Tibial artery (tissue), 4 donors: ENCODE measurements around the gene PKP3.
"Not testable (repeated sequence)": the region's sequence is repeated elsewhere in the genome, so short reads cannot be mapped to it uniquely, and the experiment has no call there.

Source experiments
- DNase-seq, 2 donors: peaks; one replicate each; pipeline ENCODE4 v3.0.0-alpha.2; 2019
- H3K27ac ChIP-seq, 2 donors: fragments of 200-600 bp; sonication (generic) in 1 of 2; 1 replicate in 1 of 2; 2 replicates in 1 of 2; pipeline ENCODE4 v1.5.1; 2018 to 2019; ENCODE audit warnings: mild to moderate bottlenecking in 1 of 2
- H3K27me3 ChIP-seq, 2 donors: fragments of 200-600 bp; sonication (generic) in 1 of 2; one replicate each; pipeline versions ENCODE4 v1.5.1 to v1.6.0; 2016 to 2019
- H3K36me3 ChIP-seq, 3 donors: fragments of 200-600 bp; sonication (generic) in 2 of 3; one replicate each; pipeline ENCODE4 v1.5.1; 2016 to 2019; ENCODE audit warnings: mild to moderate bottlenecking in 2 of 3
- H3K4me1 ChIP-seq, 4 donors: fragments of 200-600 bp; sonication (generic) in 2 of 4; 1 replicate in 3 of 4; 2 replicates in 1 of 4; pipeline ENCODE4 v1.5.1; 2016 to 2019
- H3K4me3 ChIP-seq, 2 donors: fragments of 200-600 bp; sonication (generic) in 1 of 2; 1 replicate in 1 of 2; 2 replicates in 1 of 2; pipeline ENCODE4 v1.5.1; 2018 to 2019; ENCODE audit warnings: mild to moderate bottlenecking in 2 of 2
- H3K9me3 ChIP-seq, 3 donors: fragments of 200-600 bp; sonication (generic) in 1 of 3; one replicate each; pipeline ENCODE4 v1.5.1; 2016 to 2019
- intact Hi-C: fragments of 100-400 bp; cut with DNase I; formaldehyde crosslinking; loops from one replicate; pipeline ENCODE4 v1.15.0; 2023; ENCODE audit warnings: low total_unique reads
- TF ChIP-seq, protein P1 (sequence below), 2 experiments: fragments of 200-600 bp in 1 of 2; fragments of 450-650 bp in 1 of 2; IDR thresholded peaks; one replicate each; pipeline ENCODE4 v1.5.1; 2017 to 2019; ENCODE audit warnings: antibody characterized with exemption in 2 of 2, mild to moderate bottlenecking in 1 of 2, moderate library complexity in 1 of 2

The PKP3 gene

GRCh38 chr11:394034-394857, at the start of gene PKP3:
PKP3 (plus strand) TSS chr11:394209; CDS start chr11:394293, 84 bp downstream.
- no peak within 1 kb of the TSS for H3K27ac ChIP-seq
- H3K9me3 ChIP-seq, result no peaks in the 10 kb centered on the region
- peaks cover 0 to 35% (median 9%) of the 10 kb centered on the region in 4 donors for H3K4me1 ChIP-seq
- no peak for DNase-seq
- H3K27me3 ChIP-seq, result peaks cover 0 to 64% of the 10 kb centered on the region in 2 donors
- intact Hi-C loops, result no loop called here
- TF ChIP-seq, protein P1, sequence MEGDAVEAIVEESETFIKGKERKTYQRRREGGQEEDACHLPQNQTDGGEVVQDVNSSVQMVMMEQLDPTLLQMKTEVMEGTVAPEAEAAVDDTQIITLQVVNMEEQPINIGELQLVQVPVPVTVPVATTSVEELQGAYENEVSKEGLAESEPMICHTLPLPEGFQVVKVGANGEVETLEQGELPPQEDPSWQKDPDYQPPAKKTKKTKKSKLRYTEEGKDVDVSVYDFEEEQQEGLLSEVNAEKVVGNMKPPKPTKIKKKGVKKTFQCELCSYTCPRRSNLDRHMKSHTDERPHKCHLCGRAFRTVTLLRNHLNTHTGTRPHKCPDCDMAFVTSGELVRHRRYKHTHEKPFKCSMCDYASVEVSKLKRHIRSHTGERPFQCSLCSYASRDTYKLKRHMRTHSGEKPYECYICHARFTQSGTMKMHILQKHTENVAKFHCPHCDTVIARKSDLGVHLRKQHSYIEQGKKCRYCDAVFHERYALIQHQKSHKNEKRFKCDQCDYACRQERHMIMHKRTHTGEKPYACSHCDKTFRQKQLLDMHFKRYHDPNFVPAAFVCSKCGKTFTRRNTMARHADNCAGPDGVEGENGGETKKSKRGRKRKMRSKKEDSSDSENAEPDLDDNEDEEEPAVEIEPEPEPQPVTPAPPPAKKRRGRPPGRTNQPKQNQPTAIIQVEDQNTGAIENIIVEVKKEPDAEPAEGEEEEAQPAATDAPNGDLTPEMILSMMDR (IDR thresholded peaks at IDR 0.05), result no peak
- H3K36me3 ChIP-seq, result peaks cover 0 to 9% (median 0%) of the 10 kb centered on the region in 3 donors
- H3K4me3 ChIP-seq, result no peak within 1 kb of the TSS

GRCh38 chr11:344836-345578, 49.0 kb upstream of the PKP3 start:
- Histone ChIP-seq H3K4me1 (no peaks in the 10 kb centered on the region), H3K27me3 (no peaks in the 10 kb centered on the region), H3K27ac (no peak overlapping the region), H3K4me3 (no peak overlapping the region), H3K36me3 (no peaks in the 10 kb centered on the region), H3K9me3 (no peaks in the 10 kb centered on the region)
- intact Hi-C loops, result no loop called here
- TF ChIP-seq, protein P1 (IDR thresholded peaks at IDR 0.05), result no peak
- DNase-seq, result no peak

DNA sequence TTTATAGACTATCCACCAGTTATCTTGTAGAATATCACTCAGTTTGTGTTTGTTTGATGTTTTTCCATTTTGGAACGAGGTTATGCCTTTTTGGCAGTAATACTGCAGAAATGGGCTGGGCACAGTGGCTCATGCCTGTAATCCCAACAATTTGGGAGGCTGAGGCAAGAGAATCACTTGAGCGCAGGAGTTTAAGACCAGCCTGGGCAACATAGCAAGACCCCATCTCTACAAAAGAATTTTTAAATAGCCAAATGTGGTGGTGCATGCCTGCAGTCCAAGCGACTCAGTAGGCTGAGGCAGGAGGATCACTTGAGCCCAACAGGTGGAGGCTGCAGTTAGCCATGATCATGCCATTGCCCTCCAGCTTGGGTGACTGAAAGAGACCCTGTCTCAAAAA, 47.5 kb upstream of the PKP3 start:
- Histone ChIP-seq H3K4me3 (no peak overlapping the region), H3K4me1 (peaks cover 0 to 3% (median 0%) of the 10 kb centered on the region in 4 donors), H3K27ac (no peak overlapping the region), H3K27me3 (no peaks in the 10 kb centered on the region), H3K36me3 (no peaks in the 10 kb centered on the region), H3K9me3 (no peaks in the 10 kb centered on the region)
- TF ChIP-seq, protein P1 (IDR thresholded peaks at IDR 0.05), result no peak
- no peak for DNase-seq
- intact Hi-C loops, result no loop called here

DNA sequence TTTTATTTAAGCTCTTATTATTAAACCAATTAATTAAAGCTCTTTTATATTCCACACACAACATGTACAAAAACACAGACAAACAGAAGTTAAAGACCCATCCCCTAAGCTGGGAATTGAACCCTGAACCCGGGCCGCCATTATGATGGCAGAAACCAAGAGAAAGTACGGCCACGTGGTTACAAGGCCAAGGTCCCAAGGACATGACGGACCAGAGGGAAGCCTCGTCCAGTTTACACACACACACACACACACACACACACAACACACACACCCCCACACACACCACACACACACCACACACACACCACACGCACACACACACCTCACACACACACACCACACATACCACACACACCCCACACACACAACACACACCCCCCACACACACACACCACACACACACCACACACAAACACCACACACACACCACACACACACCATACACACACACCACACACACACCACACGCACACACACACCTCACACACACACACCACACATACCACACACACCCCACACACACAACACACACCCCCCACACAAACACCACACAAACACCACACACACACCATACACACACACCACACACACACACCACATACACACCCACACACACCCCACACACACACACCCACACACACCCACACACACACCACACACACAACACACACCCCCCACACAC, 44.6 kb upstream of the PKP3 start:
- H3K27ac ChIP-seq, H3K4me3 ChIP-seq, H3K36me3 ChIP-seq, intact Hi-C loops, H3K27me3 ChIP-seq, H3K9me3 ChIP-seq: not testable (repeated sequence)
- peak in 1 of 2 donors; percentile 51 for DNase-seq
- H3K4me1 ChIP-seq, result peaks cover 0 to 22% (median 18%) of the 10 kb centered on the region in 4 donors

DNA sequence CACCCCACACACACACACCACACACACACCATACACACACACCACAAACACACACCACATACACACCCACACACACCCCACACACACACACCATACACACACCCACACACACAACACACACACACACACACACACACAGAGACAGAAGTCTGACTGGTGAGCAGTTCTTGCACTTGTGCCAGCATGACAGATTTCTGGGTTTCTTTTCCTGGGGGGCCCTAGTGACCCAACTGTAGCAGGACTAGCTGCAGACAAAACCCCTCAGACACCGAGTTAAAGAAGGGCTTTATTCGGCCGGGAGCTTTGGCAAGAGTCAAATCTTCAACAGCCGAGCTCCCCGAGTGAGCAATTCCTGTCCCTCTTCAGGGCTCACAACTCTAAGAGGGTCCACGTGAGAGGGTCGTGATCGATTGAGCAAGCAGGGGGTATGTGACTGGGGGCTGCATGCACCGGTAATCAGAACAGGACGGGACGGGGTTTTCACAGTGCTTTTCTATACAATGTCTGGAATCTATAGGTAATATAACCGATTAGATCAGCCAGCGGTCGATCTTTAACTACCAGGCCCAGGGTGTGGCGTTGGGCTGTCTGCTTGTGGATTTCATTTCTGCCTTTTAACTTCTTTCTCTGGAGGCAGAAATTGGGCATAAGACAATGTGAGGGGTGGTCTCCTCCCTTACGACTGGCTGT, 43.8 kb upstream of the PKP3 start:
- H3K4me3 ChIP-seq, intact Hi-C loops, H3K27ac ChIP-seq, H3K9me3 ChIP-seq, H3K27me3 ChIP-seq, H3K36me3 ChIP-seq: not testable (repeated sequence)
- peaks cover 0 to 27% (median 20%) of the 10 kb centered on the region in 4 donors for H3K4me1 ChIP-seq
- peak in 1 of 2 donors; percentile 7 for DNase-seq

GRCh38 chr11:350723-351255, 43.2 kb upstream of the PKP3 start:
- TF ChIP-seq, protein P1 (IDR thresholded peaks at IDR 0.05), result no peak
- intact Hi-C loops, result no loop called here
- Histone ChIP-seq H3K27ac (no peak overlapping the region), H3K27me3 (no peaks in the 10 kb centered on the region), H3K36me3 (no peaks in the 10 kb centered on the region), H3K4me1 (peaks cover 0 to 33% (median 26%) of the 10 kb centered on the region in 4 donors), H3K4me3 (no peak overlapping the region), H3K9me3 (no peaks in the 10 kb centered on the region)
- DNase-seq, result peak in 1 of 2 donors; percentile 61
